NT2/D1 (cell line): ENCODE data around the gene ENKD1.

Source experiments
- SUZ12 ChIP-seq: IDR thresholded peaks from 2 replicates; pipeline ENCODE4 v1.6.1; 2011; ENCODE audit not compliant: insufficient read length, insufficient read depth; ENCODE audit errors: extremely low read depth
- YY1 ChIP-seq: IDR thresholded peaks from 2 replicates; pipeline ENCODE4 v1.6.1; 2011; ENCODE audit not compliant: insufficient read length, insufficient read depth
- ZNF274 ChIP-seq: IDR thresholded peaks from 2 replicates; pipeline ENCODE4 v1.6.1; 2011; ENCODE audit warnings: mild to moderate bottlenecking, low read depth, low read length

- TF ChIP-seq ZNF274 (no peak), SUZ12 (no peak), YY1 (no peak)
Observed at GRCh38 chr16:67661886-67662652, 4.5 kb downstream of the ENKD1 start.
